HCT116 (cell line): ENCODE results near the gene ICA1. TPM values are rescaled to one million over a fixed set of nuclear protein-coding genes. Genes with fewer than 3 reads are reported as not detected.

Experiments
- ATAC-seq: fragments of 200-7000 bp; cut with Tn5 transposase; 2 replicates; pipeline ENCODE4 v1.9.1; 2020; ENCODE audit warnings: mild to moderate bottlenecking, moderate library complexity
- BruUV-seq: library from RNA; stranded (reverse); fragments of 400-500 nt; replicated peaks from 2 replicates; lab custom pipeline; 2021; lab: Mats Ljungman, UMichigan
- CTCF ChIA-PET: fragments of 300-600 bp; sonication (Branson Sonifier 250); formaldehyde crosslinking; loops from one replicate; lab custom pipeline; 2021; ENCODE audit warnings: antibody characterized with exemption; lab: Charles Lee
- POLR2A ChIA-PET: fragments of 300-600, 350-600 bp; sonication (Branson Sonifier 250); formaldehyde crosslinking; loops from one replicate; lab custom pipeline; 2021; ENCODE audit warnings: antibody characterized with exemption; lab: Charles Lee
- RAD21 ChIA-PET, 2 experiments: fragments of 300-600 bp; sonication (Branson Sonifier 250); formaldehyde crosslinking; loops; one replicate each; lab custom pipeline; 2023; ENCODE audit warnings: low total read pairs in 2 of 2; ENCODE audit not compliant: uncharacterized antibody in 2 of 2, unreplicated experiment in 2 of 2, low non-redundant PET in 1 of 2; lab: Charles Lee
- DNase-seq: peaks from one replicate; pipeline ENCODE4 v3.0.0-alpha.2; 2010; ENCODE audit warnings: low read depth, low spot score
- H2AFZ ChIP-seq: fragments of 200-600 bp; shearing (Covaris generic), sonication (generic); 2 replicates; pipeline ENCODE4 v1.6.1; 2017; ENCODE audit warnings: low read depth, mixed run types, mixed read lengths, antibody characterized with exemption, low read length; ENCODE audit not compliant: poor library complexity, severe bottlenecking
- H3K27ac ChIP-seq: 2 replicates; pipeline ENCODE4 v1.5.1; 2012; ENCODE audit warnings: low read depth, low read length
- H3K27me3 ChIP-seq: fragments of 200-600 bp; sonication (generic); 2 replicates; pipeline ENCODE4 v1.6.1; 2016; ENCODE audit warnings: mixed run types, low read length, mixed read lengths; ENCODE audit not compliant: insufficient read depth
- H3K36me3 ChIP-seq, 2 experiments: fragments of 200-500 bp in 1 of 2; fragments of 200-600 bp in 1 of 2; sonication (Bioruptor generic) in 1 of 2; sonication (generic) in 1 of 2; 2 replicates each; pipeline versions ENCODE4 v1.5.1 to v1.6.1; 2014 to 2016; ENCODE audit warnings: low read length in 2 of 2, inconsistent platforms in 1 of 2, mixed read lengths in 1 of 2, mixed run types in 1 of 2; ENCODE audit not compliant: insufficient read depth in 2 of 2, control insufficient read depth in 1 of 2
- H3K4me1 ChIP-seq, 2 experiments: fragments of 200-600 bp in 1 of 2; sonication (generic) in 1 of 2; 2 replicates each; pipeline versions ENCODE4 v1.5.1 to v1.6.1; 2012 to 2017; ENCODE audit warnings: low read length in 2 of 2, inconsistent platforms in 1 of 2, mild to moderate bottlenecking in 1 of 2, mixed read lengths in 1 of 2, mixed run types in 1 of 2, moderate library complexity in 1 of 2; ENCODE audit not compliant: insufficient read depth in 2 of 2, control insufficient read depth in 1 of 2
- H3K4me2 ChIP-seq: fragments of 200-600 bp; sonication (generic); 2 replicates; pipeline ENCODE4 v1.6.1; 2017; ENCODE audit warnings: mixed run types, low read length, mixed read lengths
- H3K4me3 ChIP-seq, 2 experiments: fragments of 200-600 bp in 1 of 2; sonication (generic) in 1 of 2; replicated peaks in 1 of 2; 2 replicates each; pipeline ENCODE4 v1.5.1; 2011 to 2016; ENCODE audit warnings: low read length in 2 of 2, control low read depth in 1 of 2, low read depth in 1 of 2, mild to moderate bottlenecking in 1 of 2, mixed read lengths in 1 of 2, mixed run types in 1 of 2
- H3K79me2 ChIP-seq: fragments of 200-600 bp; sonication (generic); 2 replicates; pipeline ENCODE4 v1.6.1; 2017; ENCODE audit warnings: mild to moderate bottlenecking, mixed run types, low read length, moderate library complexity, mixed read lengths; ENCODE audit not compliant: insufficient read depth
- H3K9ac ChIP-seq: fragments of 200-600 bp; sonication (generic); 2 replicates; pipeline ENCODE4 v1.6.1; 2016; ENCODE audit warnings: low read length, mixed read lengths
- H3K9me2 ChIP-seq: fragments of 200-600 bp; sonication (generic), shearing (Covaris generic); 2 replicates; pipeline ENCODE4 v1.6.1; 2017; ENCODE audit warnings: mixed run types, mild to moderate bottlenecking, moderate library complexity; ENCODE audit not compliant: insufficient read depth
- H3K9me3 ChIP-seq, 2 experiments: fragments of 200-500 bp in 1 of 2; fragments of 200-600 bp in 1 of 2; sonication (Bioruptor generic) in 1 of 2; sonication (generic) in 1 of 2; 2 replicates each; pipeline ENCODE4 v1.6.1; 2014 to 2017; ENCODE audit warnings: low read length in 2 of 2, mixed read lengths in 2 of 2, inconsistent platforms in 1 of 2, low read depth in 1 of 2, mild to moderate bottlenecking in 1 of 2, mixed run types in 1 of 2, moderate library complexity in 1 of 2; ENCODE audit not compliant: control insufficient read depth in 1 of 2, insufficient read depth in 1 of 2
- H4K20me1 ChIP-seq: fragments of 200-600 bp; sonication (generic), shearing (Covaris generic); 2 replicates; pipeline ENCODE4 v1.6.1; 2017; ENCODE audit warnings: mixed run types, mild to moderate bottlenecking, moderate library complexity; ENCODE audit not compliant: insufficient read depth
- EGR1 ChIP-seq: IDR thresholded peaks from 2 replicates; pipeline ENCODE4 v1.6.1; 2012; ENCODE audit warnings: low read depth
- FOSL1 ChIP-seq: IDR thresholded peaks from 2 replicates; pipeline ENCODE4 v1.6.1; 2012; ENCODE audit warnings: low read depth
- JUND ChIP-seq: IDR thresholded peaks from 2 replicates; pipeline ENCODE4 v1.6.1; 2012
- POLR2A ChIP-seq: IDR thresholded peaks from 2 replicates; pipeline ENCODE4 v1.7.0; 2011; ENCODE audit warnings: borderline replicate concordance; ENCODE audit not compliant: insufficient read depth, insufficient read length; ENCODE audit errors: extremely low read depth
- SIN3A ChIP-seq: IDR thresholded peaks from 2 replicates; pipeline ENCODE4 v1.6.1; 2012; ENCODE audit warnings: low read depth
- SRF ChIP-seq: IDR thresholded peaks from 2 replicates; pipeline ENCODE4 v1.6.1; 2012; ENCODE audit warnings: low read depth
- YY1 ChIP-seq: IDR thresholded peaks from 2 replicates; pipeline ENCODE4 v1.6.1; 2011; ENCODE audit warnings: low read length, low read depth, moderate library complexity, mild to moderate bottlenecking; ENCODE audit not compliant: insufficient replicate concordance; ENCODE audit errors: extremely low read depth
- ZFX ChIP-seq: fragments of 450-650 bp; IDR thresholded peaks from 2 replicates; pipeline ENCODE4 v1.6.1; 2017
- intact Hi-C: fragments of 100-400 bp; cut with micrococcal nuclease; formaldehyde crosslinking; loops from 2 replicates; pipeline ENCODE4 v1.10.0; 2022
- total RNA-seq: library from RNA; stranded (reverse); gene quantifications from one replicate; pipeline ENCODE4 v1.2.1, GENCODE V29; 2021; ENCODE audit not compliant: unreplicated experiment
- TF ChIP-seq, protein P1 (sequence below): IDR thresholded peaks from 2 replicates; pipeline ENCODE4 v1.6.1; 2012
- TF ChIP-seq, protein P2 (sequence below), 3 experiments: fragments of 200-600 bp in 1 of 3; sonication (generic) in 1 of 3; IDR thresholded peaks in 2 of 3; conservative IDR thresholded peaks in 1 of 3; 2 replicates each; pipeline ENCODE4 v1.5.1; 2012 to 2017; ENCODE audit warnings: low read depth in 2 of 3, low read length in 2 of 3, antibody characterized with exemption in 1 of 3, borderline replicate concordance in 1 of 3, control low read depth in 1 of 3, mild to moderate bottlenecking in 1 of 3, mixed read lengths in 1 of 3, mixed run types in 1 of 3, moderate library complexity in 1 of 3; ENCODE audit not compliant: insufficient read depth in 1 of 3
- TF ChIP-seq, protein P3 (sequence below): IDR thresholded peaks from 2 replicates; pipeline ENCODE4 v1.6.1; 2011; ENCODE audit warnings: mild to moderate bottlenecking, low read length, moderate library complexity; ENCODE audit not compliant: insufficient replicate concordance; ENCODE audit errors: extremely low read depth

The ICA1 gene
- total RNA-seq, 1 experiment from 2014 or later, result 16.4 TPM

DNA sequence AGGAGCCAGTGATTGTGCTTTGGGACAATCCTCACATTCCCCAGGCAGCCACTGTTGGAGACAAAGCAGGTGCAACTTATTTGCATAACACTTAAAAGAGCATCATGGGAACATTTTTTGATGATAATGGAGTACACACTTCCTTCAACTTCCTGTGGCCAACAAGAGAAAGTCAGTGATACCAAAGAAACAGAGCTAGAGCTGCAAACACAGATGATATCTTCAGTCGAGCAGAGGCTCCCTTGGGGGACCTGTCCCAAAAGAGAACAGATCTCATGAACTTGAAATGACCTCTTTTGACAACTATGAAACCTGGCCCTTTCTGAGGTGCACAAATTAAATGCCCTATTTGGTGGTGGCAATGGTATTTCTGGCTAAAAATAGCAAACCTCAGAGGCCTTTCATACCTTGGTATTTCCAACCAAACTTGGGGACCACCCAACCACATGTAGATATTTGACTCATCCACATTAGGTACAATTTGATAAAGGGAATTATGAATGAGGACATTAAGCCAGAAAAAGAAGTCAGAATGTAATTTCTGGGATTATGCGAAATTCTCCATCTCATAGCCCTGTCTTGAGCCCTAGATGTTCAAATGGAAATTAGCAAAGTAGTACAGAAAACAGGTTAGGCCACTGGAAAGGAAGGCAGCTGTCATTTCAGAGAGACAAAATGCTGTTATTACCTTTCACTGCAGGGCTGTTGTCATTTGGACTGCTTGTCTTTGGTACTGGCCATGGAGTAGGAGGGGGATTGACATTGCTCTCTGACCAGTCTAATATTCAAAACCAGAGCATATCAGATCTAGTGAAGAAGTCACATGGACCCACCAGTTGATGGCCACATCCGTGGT lies 146.2 kb downstream of the ICA1 start (continued):
- TF ChIP-seq, protein P1, sequence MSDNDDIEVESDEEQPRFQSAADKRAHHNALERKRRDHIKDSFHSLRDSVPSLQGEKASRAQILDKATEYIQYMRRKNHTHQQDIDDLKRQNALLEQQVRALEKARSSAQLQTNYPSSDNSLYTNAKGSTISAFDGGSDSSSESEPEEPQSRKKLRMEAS, result no peak
- TF ChIP-seq, protein P2, sequence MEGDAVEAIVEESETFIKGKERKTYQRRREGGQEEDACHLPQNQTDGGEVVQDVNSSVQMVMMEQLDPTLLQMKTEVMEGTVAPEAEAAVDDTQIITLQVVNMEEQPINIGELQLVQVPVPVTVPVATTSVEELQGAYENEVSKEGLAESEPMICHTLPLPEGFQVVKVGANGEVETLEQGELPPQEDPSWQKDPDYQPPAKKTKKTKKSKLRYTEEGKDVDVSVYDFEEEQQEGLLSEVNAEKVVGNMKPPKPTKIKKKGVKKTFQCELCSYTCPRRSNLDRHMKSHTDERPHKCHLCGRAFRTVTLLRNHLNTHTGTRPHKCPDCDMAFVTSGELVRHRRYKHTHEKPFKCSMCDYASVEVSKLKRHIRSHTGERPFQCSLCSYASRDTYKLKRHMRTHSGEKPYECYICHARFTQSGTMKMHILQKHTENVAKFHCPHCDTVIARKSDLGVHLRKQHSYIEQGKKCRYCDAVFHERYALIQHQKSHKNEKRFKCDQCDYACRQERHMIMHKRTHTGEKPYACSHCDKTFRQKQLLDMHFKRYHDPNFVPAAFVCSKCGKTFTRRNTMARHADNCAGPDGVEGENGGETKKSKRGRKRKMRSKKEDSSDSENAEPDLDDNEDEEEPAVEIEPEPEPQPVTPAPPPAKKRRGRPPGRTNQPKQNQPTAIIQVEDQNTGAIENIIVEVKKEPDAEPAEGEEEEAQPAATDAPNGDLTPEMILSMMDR (IDR thresholded peaks at IDR 0.05 in 2 of 3, conservative IDR thresholded peaks at IDR 0.05 in 1 of 3; ENCODE audit: borderline replicate concordance in 1 of 3, insufficient read depth in 1 of 3, low read depth in 2 of 3, low read length in 2 of 3), result no peak
- TF ChIP-seq ZFX, result no peak

DNA sequence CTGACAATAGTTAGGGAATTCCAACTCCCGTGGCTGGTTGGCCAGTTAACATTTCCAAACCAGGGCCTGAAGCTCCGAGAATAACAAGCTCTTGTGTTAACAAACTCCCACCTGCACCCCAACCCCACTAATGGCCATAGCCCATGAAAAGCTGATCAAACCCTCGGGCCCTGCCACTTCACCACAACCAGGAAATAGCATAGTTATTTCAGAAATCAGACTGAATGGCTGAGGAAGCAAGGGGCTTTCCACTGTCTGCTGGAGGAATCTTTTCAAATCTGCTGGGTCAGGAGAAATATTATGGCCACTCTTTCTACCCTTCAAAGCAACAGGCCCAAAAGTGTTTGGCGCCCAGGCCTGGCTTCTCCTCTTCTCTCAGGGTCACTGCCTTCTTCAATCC lies 147.8 kb downstream of the ICA1 start:
- POLR2A ChIA-PET, result no interaction called here

More for the DNA sequence above, 147.8 kb downstream of the ICA1 start:
- DNase-seq (no peak), ATAC-seq (no peak)
- Histone ChIP-seq H3K79me2 (no peaks in the 10 kb centered on the region), H3K4me1 (peaks cover 0 to 6% of the 10 kb centered on the region in 2 experiments; a peak in 2 of 4 replicates), H4K20me1 (no peaks in the 10 kb centered on the region), H3K9me2 (no peaks in the 10 kb centered on the region), H3K4me3 (no peak overlapping the region), H3K36me3 (no peaks in the 10 kb centered on the region), H3K4me2 (no peak overlapping the region), H3K9ac (no peak overlapping the region), H3K27me3 (no peaks in the 10 kb centered on the region), H2AFZ (no peak overlapping the region), H3K9me3 (no peaks in the 10 kb centered on the region), H3K27ac (no peak overlapping the region)
- no TSS peak for BruUV-seq
- TF ChIP-seq YY1, result no peak
- TF ChIP-seq FOSL1, result no peak
- no peak for TF ChIP-seq EGR1
- TF ChIP-seq JUND, result no peak
- TF ChIP-seq SIN3A, result no peak
- TF ChIP-seq, protein P3, sequence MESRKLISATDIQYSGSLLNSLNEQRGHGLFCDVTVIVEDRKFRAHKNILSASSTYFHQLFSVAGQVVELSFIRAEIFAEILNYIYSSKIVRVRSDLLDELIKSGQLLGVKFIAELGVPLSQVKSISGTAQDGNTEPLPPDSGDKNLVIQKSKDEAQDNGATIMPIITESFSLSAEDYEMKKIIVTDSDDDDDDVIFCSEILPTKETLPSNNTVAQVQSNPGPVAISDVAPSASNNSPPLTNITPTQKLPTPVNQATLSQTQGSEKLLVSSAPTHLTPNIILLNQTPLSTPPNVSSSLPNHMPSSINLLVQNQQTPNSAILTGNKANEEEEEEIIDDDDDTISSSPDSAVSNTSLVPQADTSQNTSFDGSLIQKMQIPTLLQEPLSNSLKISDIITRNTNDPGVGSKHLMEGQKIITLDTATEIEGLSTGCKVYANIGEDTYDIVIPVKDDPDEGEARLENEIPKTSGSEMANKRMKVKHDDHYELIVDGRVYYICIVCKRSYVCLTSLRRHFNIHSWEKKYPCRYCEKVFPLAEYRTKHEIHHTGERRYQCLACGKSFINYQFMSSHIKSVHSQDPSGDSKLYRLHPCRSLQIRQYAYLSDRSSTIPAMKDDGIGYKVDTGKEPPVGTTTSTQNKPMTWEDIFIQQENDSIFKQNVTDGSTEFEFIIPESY, result no peak
- TF ChIP-seq POLR2A, result no peak
- TF ChIP-seq, protein P1, result no peak
- no peak for TF ChIP-seq SRF
- ChIA-PET RAD21 (no interaction called here), CTCF (no interaction called here)
- intact Hi-C loops, result no loop called here
